Umbilical cord (tissue), 2 donors: ENCODE data around the gene IGFBP5. TPM values are rescaled to one million over a fixed set of nuclear protein-coding genes. Genes with fewer than 3 reads are reported as not detected.
A peak's percentile ranks its signal among the peaks of the same experiment; 100 is the strongest.

ENCODE experiments used
- DNase-seq: peaks from one replicate; pipeline ENCODE4 v3.0.0-alpha.2; 2015; ENCODE audit warnings: low spot score
- total RNA-seq: library from RNA; depleted of rRNA; stranded (reverse); fragments of >200 nt; gene quantifications from one replicate; pipeline ENCODE4 v1.2.3, GENCODE V29; 2014; ENCODE audit warnings: low replicate concordance; ENCODE audit not compliant: insufficient read depth

The IGFBP5 gene
- total RNA-seq, 1 donor from 2014 or later, result 152 TPM

- peak; percentile 89 for DNase-seq
Measured at GRCh38 chr2:216688731-216689340, 6.5 kb downstream of the IGFBP5 start.

GRCh38 chr2:216687646-216688045 lies 7.7 kb downstream of the IGFBP5 start:
- DNase-seq, result no peak

DNA sequence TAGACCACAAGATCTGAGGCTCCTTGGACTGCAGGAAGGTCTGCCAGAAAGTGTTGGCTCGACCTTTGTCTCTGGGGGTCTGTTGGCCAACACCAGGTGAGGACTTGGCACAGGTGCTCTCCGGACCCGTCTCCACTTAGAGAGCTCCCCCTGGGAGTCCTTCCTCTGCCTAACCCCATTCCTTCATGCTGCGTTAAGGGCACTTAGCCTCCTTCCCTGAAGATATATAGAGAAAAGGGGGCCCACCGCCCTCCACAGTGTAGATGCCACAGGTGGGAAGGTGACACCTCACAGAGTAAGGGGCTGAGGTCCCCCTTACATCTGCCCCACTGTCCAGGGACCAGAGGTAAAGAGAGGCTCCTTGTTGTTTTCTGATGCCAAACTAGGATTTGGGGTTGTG lies 8.2 kb downstream of the IGFBP5 start:
- no peak for DNase-seq

DNA sequence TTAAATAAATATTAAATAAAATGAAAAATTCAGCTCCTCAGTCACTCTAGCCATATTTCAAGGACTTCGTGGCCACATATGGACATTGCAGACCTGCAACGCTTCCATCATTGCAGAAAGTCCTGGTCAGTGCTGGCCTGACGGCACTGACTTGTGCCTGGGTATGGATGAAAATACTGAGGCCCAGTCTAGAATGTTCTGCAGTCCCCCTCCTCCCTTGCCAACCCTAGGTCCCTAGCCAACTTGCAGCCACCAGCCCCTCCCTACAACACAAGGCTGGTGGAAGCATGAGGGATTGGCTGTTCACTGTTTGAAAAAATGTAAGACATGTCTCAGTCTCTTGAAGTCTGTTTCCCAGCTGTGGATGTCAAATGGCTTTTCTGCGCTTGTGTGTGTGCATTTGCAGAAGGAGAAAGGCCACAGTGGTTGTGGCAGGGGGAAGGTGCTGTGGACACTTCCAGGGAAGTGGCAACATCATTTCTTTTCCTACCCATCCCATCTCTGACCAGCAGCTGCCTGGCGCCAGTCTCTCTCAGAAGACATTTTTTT lies 9.9 kb downstream of the IGFBP5 start:
- no peak for DNase-seq

GRCh38 chr2:216683846-216684245 lies 11.5 kb downstream of the IGFBP5 start:
- DNase-seq, result peak; percentile 92

DNA sequence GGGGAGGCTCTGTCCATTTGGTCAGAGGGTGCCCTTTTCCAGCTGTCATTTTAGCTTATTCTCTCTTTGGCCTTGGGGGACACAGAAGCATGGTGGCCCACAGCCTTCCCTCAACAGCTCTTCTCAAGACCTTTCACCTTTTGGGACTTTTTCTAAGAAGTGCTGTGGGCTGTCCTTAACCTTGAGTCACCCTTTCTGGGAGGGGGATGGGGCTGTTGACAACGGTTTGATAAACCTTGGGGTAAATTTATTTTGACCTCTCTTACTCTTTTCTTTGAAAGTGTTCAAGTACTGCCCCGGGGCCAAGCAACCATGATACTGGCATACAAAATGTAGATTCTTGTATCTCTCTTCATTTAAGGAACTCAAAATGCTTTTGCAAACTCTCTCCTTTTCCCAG lies 13.7 kb downstream of the IGFBP5 start:
- DNase-seq, result no peak

GRCh38 chr2:216680951-216681629 lies 14.3 kb downstream of the IGFBP5 start:
- DNase-seq, result no peak

- no peak for DNase-seq
Measured at GRCh38 chr2:216679658-216680024, 15.7 kb downstream of the IGFBP5 start.

DNA sequence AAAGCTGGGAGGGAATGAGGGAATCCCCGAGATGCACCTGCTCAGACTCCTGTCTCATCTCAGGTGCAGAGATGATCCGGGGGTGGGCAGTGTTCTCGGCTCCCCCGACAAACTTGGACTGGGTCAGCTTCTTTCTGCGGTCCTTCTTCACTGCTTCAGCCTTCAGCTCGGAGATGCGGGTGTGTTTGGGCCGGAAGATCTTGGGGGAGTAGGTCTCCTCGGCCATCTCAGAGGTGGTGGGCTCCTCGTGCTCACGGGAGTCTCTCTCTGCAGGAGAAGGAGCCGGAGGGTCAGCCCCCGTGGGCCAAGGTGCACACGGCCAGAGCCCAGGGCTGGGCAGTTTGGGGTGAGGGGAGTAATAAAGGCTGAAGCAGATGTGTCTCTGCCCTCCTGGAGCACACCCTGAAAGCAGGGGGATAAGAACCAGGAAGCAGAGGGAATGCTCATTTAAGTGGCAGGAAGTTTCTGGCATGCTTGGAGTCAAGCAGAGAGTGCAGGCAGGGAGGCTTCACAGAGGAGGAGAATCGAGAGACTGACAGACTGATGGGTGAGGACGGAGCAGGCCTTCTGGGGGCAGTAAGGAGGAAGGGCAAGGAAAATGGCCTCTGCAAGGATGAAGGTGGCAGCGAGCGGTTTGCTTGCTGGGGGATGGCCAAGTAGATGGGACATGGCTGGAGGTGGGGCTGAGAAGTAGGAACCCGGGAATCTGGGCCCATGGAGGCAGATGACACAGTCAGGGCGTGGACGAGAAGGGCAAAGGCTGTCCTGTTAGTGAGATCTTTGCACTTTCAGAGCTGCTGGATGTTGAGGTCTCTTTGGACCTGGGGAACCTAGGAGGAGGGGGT lies 16.3 kb downstream of the IGFBP5 start:
- DNase-seq, result no peak

DNA sequence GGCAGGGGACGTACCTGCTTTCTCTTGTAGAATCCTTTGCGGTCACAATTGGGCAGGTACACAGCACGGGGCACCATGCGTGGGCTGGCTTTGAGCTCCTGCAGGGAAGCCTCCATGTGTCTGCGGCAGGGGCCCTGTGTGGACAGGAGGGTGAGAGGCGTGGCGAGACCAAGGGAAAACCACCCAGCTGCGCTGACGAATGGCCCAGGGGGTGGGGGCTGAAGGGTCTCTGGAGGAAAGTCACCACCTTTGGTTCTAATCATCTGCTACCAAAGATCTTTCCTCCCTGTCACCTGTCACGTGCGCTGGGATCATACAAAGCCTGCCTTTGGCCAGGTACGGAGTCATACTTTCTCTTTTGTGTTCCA lies 17.3 kb downstream of the IGFBP5 start:
- no peak for DNase-seq

- DNase-seq, result no peak
Measured at GRCh38 chr2:216677439-216678097, 17.8 kb downstream of the IGFBP5 start.

- no peak for DNase-seq
Measured at GRCh38 chr2:216676630-216677029, 18.7 kb downstream of the IGFBP5 start.

DNA sequence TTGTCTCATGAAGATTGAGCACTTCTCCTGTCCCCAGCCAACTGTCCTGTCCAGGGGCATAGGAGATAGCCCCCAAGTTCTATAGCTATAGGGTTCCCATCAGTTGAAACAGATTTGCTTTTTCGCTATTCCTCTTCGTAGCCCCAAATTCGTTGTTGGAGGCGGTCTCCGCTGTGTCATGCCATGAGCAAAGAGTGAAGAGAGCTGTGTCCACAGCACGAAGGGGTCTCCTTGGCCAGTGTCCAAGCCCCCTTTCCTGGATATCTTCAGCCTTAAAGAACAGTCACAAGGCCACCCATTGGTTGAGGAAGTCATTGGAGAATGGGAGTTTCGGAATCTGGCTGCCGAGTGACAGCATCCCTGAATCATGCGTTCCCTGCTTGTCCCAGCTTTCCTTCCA lies 21.0 kb downstream of the IGFBP5 start:
- no peak for DNase-seq

DNA sequence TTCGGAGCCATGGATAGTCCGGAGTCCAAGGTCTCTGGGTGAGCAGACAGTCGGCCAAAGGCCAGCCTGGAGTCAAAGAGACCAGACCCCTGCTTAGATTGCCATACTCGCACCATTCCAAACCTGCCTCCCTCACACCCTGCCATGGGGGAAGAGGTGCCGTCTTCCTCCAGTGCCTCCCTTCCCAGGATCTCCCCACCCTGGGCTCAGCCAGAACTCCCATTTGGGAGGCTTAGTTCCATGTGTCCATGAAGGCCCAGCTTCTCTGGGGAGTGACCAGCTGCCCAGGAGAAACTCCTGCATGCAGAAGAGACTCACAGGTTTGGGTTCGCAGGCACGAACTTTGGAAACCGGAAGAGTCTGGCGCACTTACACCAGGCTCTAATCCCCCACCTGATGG lies 21.7 kb downstream of the IGFBP5 start:
- DNase-seq, result no peak

DNA sequence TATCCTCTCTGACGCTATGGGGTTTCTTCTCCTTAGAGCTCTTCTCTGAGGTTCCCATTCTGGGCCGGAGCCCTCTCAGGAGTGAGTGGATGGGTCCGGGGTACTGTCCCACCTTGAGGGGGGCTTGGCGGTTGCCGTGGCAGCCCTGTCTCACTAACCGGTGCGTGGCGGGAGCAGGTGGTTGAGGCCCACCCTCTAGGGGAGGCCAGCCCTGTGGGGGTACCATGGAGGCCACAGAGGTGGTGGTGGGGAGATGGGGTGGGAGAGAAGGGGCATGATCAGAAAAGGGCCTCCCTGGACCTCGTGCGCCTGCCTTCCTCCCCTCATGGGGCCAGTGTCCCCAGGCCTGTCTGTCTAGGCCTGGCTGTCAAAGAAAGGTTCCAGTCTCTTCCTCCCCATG lies 22.3 kb downstream of the IGFBP5 start:
- DNase-seq, result no peak

DNA sequence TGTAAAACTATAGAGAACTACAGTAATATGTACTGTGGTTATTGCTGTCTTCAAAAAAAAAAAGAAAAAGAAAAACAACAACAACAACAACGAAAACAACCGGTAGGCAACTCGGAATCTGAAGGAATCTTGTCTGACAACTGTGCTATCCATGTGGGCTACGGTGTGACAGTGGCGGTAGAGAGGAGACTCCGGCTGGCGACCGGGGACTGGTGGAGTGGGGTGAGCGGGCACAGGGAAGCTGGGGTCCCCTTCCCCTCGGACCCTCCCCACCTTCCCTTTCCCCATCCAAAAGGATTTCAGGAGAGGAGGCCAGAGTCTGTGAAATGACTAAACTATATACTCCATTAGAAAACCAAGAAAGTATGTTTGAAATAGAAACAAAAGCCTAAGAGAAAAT lies 22.9 kb downstream of the IGFBP5 start:
- DNase-seq, result no peak

- no peak for DNase-seq
Measured at GRCh38 chr2:216671791-216672343, 23.5 kb downstream of the IGFBP5 start.

- DNase-seq, result no peak
Measured at GRCh38 chr2:216671081-216671411, 24.3 kb downstream of the IGFBP5 start.

- DNase-seq, result no peak
Measured at GRCh38 chr2:216670266-216671080, 24.9 kb downstream of the IGFBP5 start.

- DNase-seq, result peak; percentile 81
Measured at GRCh38 chr2:216666461-216667233, 28.7 kb downstream of the IGFBP5 start.
